Measurements from ENCODE around the gene MCF2L. TPM values are rescaled to one million over a fixed set of nuclear protein-coding genes. Genes with fewer than 3 reads are reported as not detected.

MCF2L gene
- total and polyA plus RNA-seq, 7 donors: 9.1 to 40.5 (median 20.3) TPM

DNA sequence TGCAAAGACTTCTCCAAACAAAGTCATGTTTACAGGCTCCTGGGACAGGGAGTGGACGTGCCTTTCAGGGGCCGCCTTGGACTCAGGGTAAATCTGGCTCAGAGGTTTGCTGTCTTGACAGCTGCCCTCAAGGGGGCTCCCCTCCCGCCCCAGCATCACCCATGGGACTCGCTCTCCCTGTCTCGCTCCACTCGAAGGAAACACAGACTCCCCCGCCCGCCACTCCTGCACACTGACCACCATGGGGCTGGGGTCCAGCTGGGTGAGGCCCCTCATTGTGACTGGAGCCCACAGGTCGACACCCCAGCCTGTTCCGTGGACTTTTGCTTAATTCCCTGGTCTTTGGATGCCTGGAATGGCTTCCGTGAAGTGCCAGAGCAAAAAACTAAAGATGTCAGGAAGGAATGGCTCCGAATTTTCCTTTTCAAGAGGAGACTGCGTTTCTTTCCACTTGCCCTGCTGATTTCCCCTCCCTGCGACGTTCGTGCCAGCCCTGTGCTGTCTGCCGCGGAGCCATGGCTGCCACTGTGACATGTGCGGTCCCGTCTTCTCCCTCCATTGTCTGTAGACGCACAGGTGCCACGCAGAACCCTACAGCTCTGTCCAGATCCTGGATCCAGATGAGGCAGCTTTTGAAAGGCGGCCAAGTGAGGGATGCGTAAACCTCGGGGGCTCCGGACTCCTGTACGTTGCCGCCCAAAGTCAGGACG, 48.6 kb downstream of the MCF2L start:
- no peaks in the 10 kb centered on the region for H3K4me1 ChIP-seq
- no peaks in the 10 kb centered on the region for H3K9me3 ChIP-seq
- no peak for DNase-seq
- 74 to 82% (median 80%) methylated on average over 29 of the region's 29 CpGs for WGBS, 3 donors
- TF ChIP-seq, protein P1, sequence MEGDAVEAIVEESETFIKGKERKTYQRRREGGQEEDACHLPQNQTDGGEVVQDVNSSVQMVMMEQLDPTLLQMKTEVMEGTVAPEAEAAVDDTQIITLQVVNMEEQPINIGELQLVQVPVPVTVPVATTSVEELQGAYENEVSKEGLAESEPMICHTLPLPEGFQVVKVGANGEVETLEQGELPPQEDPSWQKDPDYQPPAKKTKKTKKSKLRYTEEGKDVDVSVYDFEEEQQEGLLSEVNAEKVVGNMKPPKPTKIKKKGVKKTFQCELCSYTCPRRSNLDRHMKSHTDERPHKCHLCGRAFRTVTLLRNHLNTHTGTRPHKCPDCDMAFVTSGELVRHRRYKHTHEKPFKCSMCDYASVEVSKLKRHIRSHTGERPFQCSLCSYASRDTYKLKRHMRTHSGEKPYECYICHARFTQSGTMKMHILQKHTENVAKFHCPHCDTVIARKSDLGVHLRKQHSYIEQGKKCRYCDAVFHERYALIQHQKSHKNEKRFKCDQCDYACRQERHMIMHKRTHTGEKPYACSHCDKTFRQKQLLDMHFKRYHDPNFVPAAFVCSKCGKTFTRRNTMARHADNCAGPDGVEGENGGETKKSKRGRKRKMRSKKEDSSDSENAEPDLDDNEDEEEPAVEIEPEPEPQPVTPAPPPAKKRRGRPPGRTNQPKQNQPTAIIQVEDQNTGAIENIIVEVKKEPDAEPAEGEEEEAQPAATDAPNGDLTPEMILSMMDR (IDR thresholded peaks at IDR 0.05): no peak
- no peak overlapping the region for H3K27ac ChIP-seq
- ATAC-seq: no peak
- no peak overlapping the region for H3K4me3 ChIP-seq
- H3K36me3 ChIP-seq (ENCODE audit: insufficient read depth in 1 of 2, low read depth in 1 of 2): no peaks in the 10 kb centered on the region
- intact Hi-C loops (cut with DNase I): no loop called here
- H3K27me3 ChIP-seq (ENCODE audit: insufficient read depth in 3 of 3, low read length in 2 of 3): peaks cover 0 to 12% (median 10%) of the 10 kb centered on the region in 3 donors

GRCh38 chr13:113018676-113019465, 49.9 kb downstream of the MCF2L start:
- no peaks in the 10 kb centered on the region for H3K9me3 ChIP-seq
- WGBS, 3 donors: 80 to 90% (median 85%) methylated on average over 29 to 33 of the region's 33 CpGs
- TF ChIP-seq, protein P1 (IDR thresholded peaks at IDR 0.05): no peak
- H3K27ac ChIP-seq: no peak overlapping the region
- H3K4me3 ChIP-seq: no peak overlapping the region
- intact Hi-C loops (cut with DNase I): no loop called here
- no peaks in the 10 kb centered on the region for H3K4me1 ChIP-seq
- no peaks in the 10 kb centered on the region for H3K36me3 ChIP-seq (ENCODE audit: insufficient read depth in 1 of 2, low read depth in 1 of 2)
- H3K27me3 ChIP-seq (ENCODE audit: insufficient read depth in 3 of 3, low read length in 2 of 3): peaks cover 0 to 17% (median 10%) of the 10 kb centered on the region in 3 donors
- DNase-seq (no peak), ATAC-seq (no peak)

DNA sequence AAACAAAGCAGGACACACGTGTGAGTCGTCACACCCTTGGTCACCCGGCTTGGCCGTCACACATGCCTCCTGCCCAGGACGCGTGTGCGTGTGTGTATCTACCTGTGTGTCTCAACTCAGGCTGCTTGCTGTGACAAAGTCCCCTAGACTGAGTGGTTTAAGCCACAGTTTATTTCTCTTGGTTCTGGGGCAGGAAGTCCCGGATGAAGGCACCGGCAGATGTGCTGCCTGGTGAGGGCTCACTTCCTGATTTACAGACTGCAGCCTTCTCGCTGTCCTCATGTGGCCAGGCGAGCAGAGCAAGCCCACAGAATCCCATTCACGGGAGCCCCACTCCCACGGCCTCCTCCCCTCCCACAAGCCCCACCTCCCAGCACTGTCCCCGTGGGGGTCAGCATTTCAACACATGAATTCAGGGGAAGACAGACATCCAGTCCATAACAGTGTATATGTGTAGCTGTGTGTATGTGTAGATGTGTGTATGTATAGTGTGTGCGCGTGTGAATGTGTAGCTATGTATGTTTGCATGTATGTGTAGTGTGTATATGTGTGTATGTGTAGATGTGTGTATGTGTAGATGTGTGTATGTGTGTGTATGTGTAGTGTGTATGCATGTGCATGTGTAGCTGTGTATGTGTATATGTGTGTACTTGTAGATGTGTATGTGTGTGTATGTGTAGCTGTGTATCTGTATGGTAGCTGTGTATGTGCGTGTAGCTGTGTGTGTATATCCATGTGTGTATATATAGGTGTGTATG, 51.5 kb downstream of the MCF2L start:
- H3K4me3 ChIP-seq: no peak overlapping the region
- TF ChIP-seq, protein P1 (IDR thresholded peaks at IDR 0.05): no peak
- H3K36me3 ChIP-seq (ENCODE audit: insufficient read depth in 1 of 2, low read depth in 1 of 2): no peaks in the 10 kb centered on the region
- H3K27me3 ChIP-seq (ENCODE audit: insufficient read depth in 3 of 3, low read length in 2 of 3): peaks cover 0 to 20% (median 7%) of the 10 kb centered on the region in 3 donors
- H3K9me3 ChIP-seq: no peaks in the 10 kb centered on the region
- intact Hi-C loops (cut with DNase I): no loop called here
- no peak for DNase-seq
- no peak overlapping the region for H3K27ac ChIP-seq
- no peaks in the 10 kb centered on the region for H3K4me1 ChIP-seq
- ATAC-seq: no peak
- 77 to 83% (median 80%) methylated on average over 17 of the region's 17 CpGs for WGBS, 3 donors

GRCh38 chr13:113021391-113021790, 52.4 kb downstream of the MCF2L start:
- peaks cover 0 to 16% (median 2%) of the 10 kb centered on the region in 3 donors for H3K27me3 ChIP-seq (ENCODE audit: insufficient read depth in 3 of 3, low read length in 2 of 3)
- WGBS, 3 donors: 90 to 93% (median 93%) methylated on average over 14 of the region's 14 CpGs
- H3K4me1 ChIP-seq: no peaks in the 10 kb centered on the region
- TF ChIP-seq, protein P1 (IDR thresholded peaks at IDR 0.05): no peak
- no peaks in the 10 kb centered on the region for H3K9me3 ChIP-seq
- DNase-seq: no peak
- H3K4me3 ChIP-seq: no peak overlapping the region
- no peak overlapping the region for H3K27ac ChIP-seq
- intact Hi-C loops (cut with DNase I): no loop called here
- no peak for ATAC-seq
- H3K36me3 ChIP-seq (ENCODE audit: insufficient read depth in 1 of 2, low read depth in 1 of 2): no peaks in the 10 kb centered on the region

All from psoas muscle (tissue), 8 donors.